ENCODE results near the gene GCK.

Gene GCK

GRCh38 chr7:44213877-44214388 is 24.7 kb upstream of the GCK start:
- TF ChIP-seq CTCF (IDR thresholded peaks at IDR 0.05; ENCODE audit: control insufficient read depth, insufficient read depth, low read depth, low read length, missing control alignments): no peak
- DNase-seq (ENCODE audit: low read depth): no peak
- H3K4me3 ChIP-seq (ENCODE audit: control insufficient read depth, low read depth, low read length): no peak overlapping the region

GRCh38 chr7:44213206-44213876 is 24.1 kb upstream of the GCK start:
- no peak overlapping the region for H3K4me3 ChIP-seq (ENCODE audit: control insufficient read depth, low read depth, low read length)
- TF ChIP-seq CTCF (IDR thresholded peaks at IDR 0.05; ENCODE audit: control insufficient read depth, insufficient read depth, low read depth, low read length, missing control alignments): no peak
- DNase-seq (ENCODE audit: low read depth): no peak

GRCh38 chr7:44212581-44213184 is 23.4 kb upstream of the GCK start:
- no peak overlapping the region for H3K4me3 ChIP-seq (ENCODE audit: control insufficient read depth, low read depth, low read length)
- DNase-seq (ENCODE audit: low read depth): no peak
- TF ChIP-seq CTCF (IDR thresholded peaks at IDR 0.05; ENCODE audit: control insufficient read depth, insufficient read depth, low read depth, low read length, missing control alignments): no peak

GRCh38 chr7:44212018-44212417 is 22.8 kb upstream of the GCK start:
- no peak for TF ChIP-seq CTCF (IDR thresholded peaks at IDR 0.05; ENCODE audit: control insufficient read depth, insufficient read depth, low read depth, low read length, missing control alignments)
- H3K4me3 ChIP-seq (ENCODE audit: control insufficient read depth, low read depth, low read length): no peak overlapping the region
- DNase-seq (ENCODE audit: low read depth): no peak

- H3K4me3 ChIP-seq (ENCODE audit: control insufficient read depth, low read depth, low read length): no peak overlapping the region
- TF ChIP-seq CTCF (IDR thresholded peaks at IDR 0.05; ENCODE audit: control insufficient read depth, insufficient read depth, low read depth, low read length, missing control alignments): no peak
- DNase-seq (ENCODE audit: low read depth): no peak
Measured at GRCh38 chr7:44211126-44211675, 22.0 kb upstream of the GCK start.

- DNase-seq (ENCODE audit: low read depth): no peak
- H3K4me3 ChIP-seq (ENCODE audit: control insufficient read depth, low read depth, low read length): no peak overlapping the region
- no peak for TF ChIP-seq CTCF (IDR thresholded peaks at IDR 0.05; ENCODE audit: control insufficient read depth, insufficient read depth, low read depth, low read length, missing control alignments)
Measured at GRCh38 chr7:44210107-44210506, 20.9 kb upstream of the GCK start.
